CD8-positive, alpha-beta memory T cell (primary cell): ENCODE measurements around the gene C1S. TPM values are rescaled to one million over a fixed set of nuclear protein-coding genes. Genes with fewer than 3 reads are reported as not detected.

Experiments used
- CTCF ChIA-PET: fragments of 350-600 bp; sonication (Branson Sonifier 250); formaldehyde crosslinking; loops from one replicate; lab custom pipeline; 2021; ENCODE audit warnings: antibody characterized with exemption; lab: Charles Lee
- POLR2A ChIA-PET: fragments of 350-600 bp; sonication (Branson Sonifier 250); formaldehyde crosslinking; loops from one replicate; lab custom pipeline; 2021; ENCODE audit warnings: antibody characterized with exemption; lab: Charles Lee
- DNase-seq, 5 donors: peaks; one replicate each; pipeline versions ENCODE4 v3.0.0 to v3.0.0-alpha.2; 2020 to 2022; ENCODE audit warnings: mixed read lengths in 1 of 5
- H3K27ac ChIP-seq: one replicate; pipeline ENCODE4 v1.7.0; 2013; ENCODE audit warnings: low read depth, mild to moderate bottlenecking, low read length, moderate library complexity
- H3K27me3 ChIP-seq: 2 replicates; pipeline ENCODE4 v1.7.0; 2013; ENCODE audit warnings: low read length, mild to moderate bottlenecking; ENCODE audit not compliant: insufficient read depth, poor library complexity, severe bottlenecking
- H3K36me3 ChIP-seq: 2 replicates; pipeline ENCODE4 v1.7.0; 2013; ENCODE audit warnings: mild to moderate bottlenecking, low read length, moderate library complexity; ENCODE audit not compliant: insufficient read depth
- H3K4me1 ChIP-seq: 2 replicates; pipeline ENCODE4 v1.7.0; 2013; ENCODE audit warnings: mild to moderate bottlenecking, low read length, moderate library complexity; ENCODE audit not compliant: insufficient read depth
- H3K4me3 ChIP-seq: 2 replicates; pipeline ENCODE4 v1.7.0; 2013; ENCODE audit warnings: mild to moderate bottlenecking, low read length
- H3K9me3 ChIP-seq: 2 replicates; pipeline ENCODE4 v1.7.0; 2013; ENCODE audit warnings: mild to moderate bottlenecking, low read length
- H3K27ac Mint-ChIP-seq, 8 donors: one replicate each; pipeline ENCODE4 v1.8.0; 2020 to 2021; ENCODE audit warnings: mixed read lengths in 8 of 8, mild to moderate bottlenecking in 6 of 8, inconsistent platforms in 3 of 8, moderate library complexity in 3 of 8
- H3K27me3 Mint-ChIP-seq, 2 donors: one replicate each; pipeline ENCODE4 v1.8.0; 2020 to 2021; ENCODE audit warnings: mixed read lengths in 2 of 2, mild to moderate bottlenecking in 1 of 2, moderate library complexity in 1 of 2
- H3K36me3 Mint-ChIP-seq, 3 donors: one replicate each; pipeline ENCODE4 v1.8.0; 2020 to 2021; ENCODE audit warnings: mixed read lengths in 3 of 3, inconsistent platforms in 1 of 3, mild to moderate bottlenecking in 1 of 3
- H3K4me1 Mint-ChIP-seq, 3 donors: one replicate each; pipeline ENCODE4 v1.8.0; 2020 to 2021; ENCODE audit warnings: mixed read lengths in 3 of 3, inconsistent platforms in 1 of 3, mild to moderate bottlenecking in 1 of 3
- H3K4me3 Mint-ChIP-seq, 7 donors: one replicate each; pipeline ENCODE4 v1.8.0; 2020 to 2021; ENCODE audit warnings: mixed read lengths in 7 of 7, mild to moderate bottlenecking in 6 of 7, moderate library complexity in 4 of 7, inconsistent platforms in 2 of 7
- H3K9me3 Mint-ChIP-seq, 5 donors: one replicate each; pipeline ENCODE4 v1.8.0; 2020 to 2022; ENCODE audit warnings: mixed read lengths in 5 of 5, mild to moderate bottlenecking in 3 of 5, moderate library complexity in 2 of 5, inconsistent platforms in 1 of 5
- polyA plus RNA-seq: library from polyadenylated mRNA; unstranded; fragments of 300-500 nt; fragmentation: Illumina TruSeq; gene quantifications from one replicate; pipeline ENCODE4 v1.2.3, GENCODE V29; 2021
- total RNA-seq, 2 experiments: library from RNA; stranded (reverse); gene quantifications; one replicate each; pipeline ENCODE4 v1.2.3, GENCODE V29; 2021

Gene C1S
- total and polyA plus RNA-seq, 3 experiments from 2014 or later: 0.64 to 0.83 TPM; not detected in 1

DNA sequence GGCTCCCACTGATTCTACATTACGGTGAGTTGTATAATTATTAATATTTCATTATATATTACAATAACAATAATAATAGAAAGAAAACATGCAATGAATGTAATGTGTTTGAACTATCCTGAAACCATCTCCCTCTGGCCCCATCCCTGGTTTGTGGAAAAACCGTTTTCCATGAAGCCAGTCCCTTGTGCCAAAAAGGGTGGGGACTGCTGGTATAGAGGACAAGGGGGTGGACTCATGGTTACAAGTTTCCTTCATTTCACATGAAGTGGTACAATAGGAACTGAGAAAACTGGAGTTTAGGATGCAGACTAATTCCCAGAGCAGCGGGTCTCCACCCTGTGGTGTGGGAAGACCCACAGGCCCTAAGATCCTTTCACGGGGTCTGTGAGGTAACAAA lies 51.5 kb downstream of the C1S start:
- Mint-ChIP-seq H3K27me3 (peaks cover 0 to 2% of the 10 kb centered on the region in 2 donors), H3K36me3 (peaks cover 0 to 27% (median 6%) of the 10 kb centered on the region in 3 donors), H3K4me1 (peaks cover 27 to 34% (median 28%) of the 10 kb centered on the region in 3 donors), H3K27ac (no peak overlapping the region), H3K4me3 (no peak overlapping the region), H3K9me3 (no peaks in the 10 kb centered on the region)
- no peak overlapping the region for H3K4me3 ChIP-seq
- no peak overlapping the region for H3K27ac ChIP-seq
- ChIA-PET POLR2A (no interaction called here), CTCF (interaction anchor here (0.9 to 7.7 kb wide), 9 partner anchors 10 to 242 kb away, joined by 3 to 69 read pairs (median 10); partner anchors contain the start of genes C12orf57, RNU7-1 and SPSB2)
- DNase-seq: no peak
- H3K9me3 ChIP-seq: no peaks in the 10 kb centered on the region
- H3K36me3 ChIP-seq: no peaks in the 10 kb centered on the region
- H3K27me3 ChIP-seq: no peaks in the 10 kb centered on the region
- H3K4me1 ChIP-seq: peaks cover 15% of the 10 kb centered on the region

- Mint-ChIP-seq H3K9me3 (no peaks in the 10 kb centered on the region), H3K36me3 (peaks cover 0 to 19% (median 6%) of the 10 kb centered on the region in 3 donors), H3K4me1 (peaks cover 16 to 25% (median 17%) of the 10 kb centered on the region in 3 donors), H3K4me3 (peak overlapping the region in 1 of 7 donors; percentile 6), H3K27me3 (peaks cover 0 to 2% of the 10 kb centered on the region in 2 donors), H3K27ac (peak overlapping the region in 2 of 8 donors; percentile 25 to 72)
- Histone ChIP-seq H3K27ac (no peak overlapping the region), H3K27me3 (no peaks in the 10 kb centered on the region), H3K4me3 (no peak overlapping the region), H3K9me3 (no peaks in the 10 kb centered on the region), H3K36me3 (no peaks in the 10 kb centered on the region), H3K4me1 (peaks cover 13% of the 10 kb centered on the region)
- POLR2A ChIA-PET: interaction anchor here (1.4 kb wide), 1 partner anchor 17 kb away, joined by 6 read pairs; the partner anchor contains the start of gene CLSTN3
- DNase-seq: peak; percentile 17 to 62 (median 49)
- CTCF ChIA-PET: interaction anchor here (0.7 to 7.7 kb wide), 23 partner anchors 11 to 373 kb away, joined by 3 to 69 read pairs (median 5); partner anchors contain the start of genes C1S, LPCAT3, RBP5 and SPSB2
Observed at GRCh38 chr12:7113389-7113871, 52.9 kb downstream of the C1S start.

GRCh38 chr12:7114008-7114407 lies 53.5 kb downstream of the C1S start:
- peaks cover 13% of the 10 kb centered on the region for H3K4me1 ChIP-seq
- no peaks in the 10 kb centered on the region for H3K9me3 ChIP-seq
- no peak for DNase-seq
- POLR2A ChIA-PET: interaction anchor here (1.4 kb wide), 1 partner anchor 16 kb away, joined by 6 read pairs; the partner anchor contains the start of gene CLSTN3
- Mint-ChIP-seq H3K27ac (peak overlapping the region in 2 of 8 donors; percentile 35 to 68), H3K4me1 (peaks cover 12 to 25% (median 15%) of the 10 kb centered on the region in 3 donors), H3K36me3 (peaks cover 0 to 16% (median 6%) of the 10 kb centered on the region in 3 donors), H3K4me3 (no peak overlapping the region), H3K9me3 (no peaks in the 10 kb centered on the region), H3K27me3 (peaks cover 0 to 2% of the 10 kb centered on the region in 2 donors)
- H3K27me3 ChIP-seq: no peaks in the 10 kb centered on the region
- no peak overlapping the region for H3K27ac ChIP-seq
- H3K4me3 ChIP-seq: no peak overlapping the region
- no peaks in the 10 kb centered on the region for H3K36me3 ChIP-seq
- CTCF ChIA-PET: interaction anchor here (0.7 to 7.7 kb wide), 17 partner anchors 11 to 374 kb away, joined by 3 to 69 read pairs (median 5); partner anchors contain the start of genes C1S, LPCAT3, RBP5 and SPSB2

GRCh38 chr12:7114851-7115250 lies 54.3 kb downstream of the C1S start:
- Histone ChIP-seq H3K4me1 (peaks cover 7% of the 10 kb centered on the region), H3K9me3 (no peaks in the 10 kb centered on the region), H3K36me3 (no peaks in the 10 kb centered on the region), H3K4me3 (no peak overlapping the region), H3K27ac (no peak overlapping the region), H3K27me3 (no peaks in the 10 kb centered on the region)
- POLR2A ChIA-PET: interaction anchor here (1.4 kb wide), 1 partner anchor 16 kb away, joined by 6 read pairs; the partner anchor contains the start of gene CLSTN3
- DNase-seq: no peak
- Mint-ChIP-seq H3K4me1 (peaks cover 5 to 19% (median 8%) of the 10 kb centered on the region in 3 donors), H3K36me3 (peaks cover 0 to 16% (median 6%) of the 10 kb centered on the region in 3 donors), H3K27me3 (peaks cover 0 to 2% of the 10 kb centered on the region in 2 donors), H3K9me3 (no peaks in the 10 kb centered on the region), H3K27ac (no peak overlapping the region), H3K4me3 (no peak overlapping the region)
- CTCF ChIA-PET: interaction anchor here (1.6 kb wide), 1 partner anchor 246 kb away, joined by 8 read pairs; no protein-coding TSS in a partner anchor

GRCh38 chr12:7116196-7116595 lies 55.7 kb downstream of the C1S start:
- peaks cover 7% of the 10 kb centered on the region for H3K4me1 ChIP-seq
- H3K4me1 Mint-ChIP-seq: peaks cover 5 to 11% (median 5%) of the 10 kb centered on the region in 3 donors
- peak overlapping the region in 1 of 8 donors; percentile 75 for H3K27ac Mint-ChIP-seq
- H3K27me3 ChIP-seq: no peaks in the 10 kb centered on the region
- no peaks in the 10 kb centered on the region for H3K9me3 Mint-ChIP-seq
- H3K36me3 Mint-ChIP-seq: peaks cover 0 to 16% (median 6%) of the 10 kb centered on the region in 3 donors
- H3K27me3 Mint-ChIP-seq: no peaks in the 10 kb centered on the region
- DNase-seq: no peak
- H3K36me3 ChIP-seq: no peaks in the 10 kb centered on the region
- H3K4me3 Mint-ChIP-seq: no peak overlapping the region
- H3K4me3 ChIP-seq: no peak overlapping the region
- H3K27ac ChIP-seq: no peak overlapping the region
- no peaks in the 10 kb centered on the region for H3K9me3 ChIP-seq
- POLR2A ChIA-PET: no interaction called here
- CTCF ChIA-PET: no interaction called here

GRCh38 chr12:7116916-7117315 lies 56.4 kb downstream of the C1S start:
- H3K4me3 Mint-ChIP-seq: no peak overlapping the region
- DNase-seq: no peak
- H3K4me1 Mint-ChIP-seq: peaks cover 5 to 11% (median 5%) of the 10 kb centered on the region in 3 donors
- H3K9me3 ChIP-seq: no peaks in the 10 kb centered on the region
- no peaks in the 10 kb centered on the region for H3K27me3 ChIP-seq
- H3K4me1 ChIP-seq: peaks cover 7% of the 10 kb centered on the region
- H3K27ac Mint-ChIP-seq: peak overlapping the region in 1 of 8 donors; percentile 22
- no peak overlapping the region for H3K4me3 ChIP-seq
- H3K9me3 Mint-ChIP-seq: no peaks in the 10 kb centered on the region
- H3K36me3 ChIP-seq: no peaks in the 10 kb centered on the region
- H3K27ac ChIP-seq: no peak overlapping the region
- CTCF ChIA-PET: interaction anchor here (1.1 kb wide), 1 partner anchor 199 kb away, joined by 3 read pairs; no protein-coding TSS in a partner anchor
- peaks cover 0 to 16% (median 7%) of the 10 kb centered on the region in 3 donors for H3K36me3 Mint-ChIP-seq
- POLR2A ChIA-PET: no interaction called here
- H3K27me3 Mint-ChIP-seq: no peaks in the 10 kb centered on the region

- CTCF ChIA-PET: interaction anchor here (0.8 to 1.1 kb wide), 2 partner anchors 10 to 200 kb away, joined by 3 read pairs; no protein-coding TSS in a partner anchor
- H3K27me3 Mint-ChIP-seq: no peaks in the 10 kb centered on the region
- Histone ChIP-seq H3K27me3 (no peaks in the 10 kb centered on the region), H3K9me3 (no peaks in the 10 kb centered on the region), H3K4me1 (peaks cover 7% of the 10 kb centered on the region), H3K36me3 (no peaks in the 10 kb centered on the region), H3K27ac (no peak overlapping the region), H3K4me3 (no peak overlapping the region)
- peaks cover 0 to 16% (median 8%) of the 10 kb centered on the region in 3 donors for H3K36me3 Mint-ChIP-seq
- POLR2A ChIA-PET: no interaction called here
- peaks cover 5 to 9% (median 5%) of the 10 kb centered on the region in 3 donors for H3K4me1 Mint-ChIP-seq
- DNase-seq: no peak
- peak overlapping the region in 1 of 8 donors; percentile 81 for H3K27ac Mint-ChIP-seq
- no peak overlapping the region for H3K4me3 Mint-ChIP-seq
- H3K9me3 Mint-ChIP-seq: no peaks in the 10 kb centered on the region
Observed at GRCh38 chr12:7117670-7118069, 57.2 kb downstream of the C1S start.

GRCh38 chr12:7118881-7119280 lies 58.4 kb downstream of the C1S start:
- Mint-ChIP-seq H3K9me3 (no peaks in the 10 kb centered on the region), H3K4me1 (no peaks in the 10 kb centered on the region), H3K27ac (peak overlapping the region in 1 of 8 donors; percentile 38), H3K4me3 (no peak overlapping the region), H3K36me3 (peaks cover 0 to 13% (median 10%) of the 10 kb centered on the region in 3 donors), H3K27me3 (no peaks in the 10 kb centered on the region)
- DNase-seq: no peak
- no peaks in the 10 kb centered on the region for H3K36me3 ChIP-seq
- no peak overlapping the region for H3K4me3 ChIP-seq
- H3K27ac ChIP-seq: no peak overlapping the region
- H3K9me3 ChIP-seq: no peaks in the 10 kb centered on the region
- no peaks in the 10 kb centered on the region for H3K4me1 ChIP-seq
- ChIA-PET POLR2A (no interaction called here), CTCF (interaction anchor here (1.1 kb wide), 1 partner anchor 195 kb away, joined by 3 read pairs; no protein-coding TSS in a partner anchor)
- no peaks in the 10 kb centered on the region for H3K27me3 ChIP-seq
